Endodermal cell (in vitro differentiated cells): ENCODE data around the gene MRAS. TPM values are rescaled to one million over a fixed set of nuclear protein-coding genes. Genes with fewer than 3 reads are reported as not detected.

ENCODE experiments used
- DNase-seq: peaks from one replicate; pipeline ENCODE4 v3.0.0-alpha.2; 2017
- H3K27ac ChIP-seq: 2 replicates; pipeline ENCODE4 v1.5.1; 2013; ENCODE audit warnings: mild to moderate bottlenecking, low read depth, low read length, moderate library complexity
- H3K27me3 ChIP-seq: 2 replicates; pipeline ENCODE4 v1.6.1; 2013; ENCODE audit warnings: mild to moderate bottlenecking, low read length, moderate library complexity; ENCODE audit not compliant: insufficient read depth, control insufficient read depth, poor library complexity, severe bottlenecking
- H3K36me3 ChIP-seq: 2 replicates; pipeline ENCODE4 v1.7.0; 2013; ENCODE audit warnings: mild to moderate bottlenecking, low read length, moderate library complexity; ENCODE audit not compliant: control insufficient read depth, insufficient read depth
- H3K4me1 ChIP-seq: one replicate; pipeline ENCODE4 v1.7.0; 2013; ENCODE audit warnings: low read length; ENCODE audit not compliant: control insufficient read depth, insufficient read depth
- H3K4me3 ChIP-seq: 2 replicates; pipeline ENCODE4 v1.5.1; 2013; ENCODE audit warnings: mild to moderate bottlenecking, low read length, moderate library complexity
- H3K9ac ChIP-seq: 2 replicates; pipeline ENCODE4 v1.6.1; 2013; ENCODE audit warnings: mild to moderate bottlenecking, low read length, moderate library complexity; ENCODE audit not compliant: poor library complexity, severe bottlenecking; ENCODE audit errors: extremely low read depth
- H3K9me3 ChIP-seq: 2 replicates; pipeline ENCODE4 v1.6.1; 2013; ENCODE audit warnings: mild to moderate bottlenecking, low read length, moderate library complexity; ENCODE audit not compliant: control insufficient read depth
- H3K27ac Mint-ChIP-seq: 2 replicates; pipeline ENCODE4 v1.8.0; 2020; ENCODE audit warnings: mixed read lengths
- H3K27me3 Mint-ChIP-seq: 2 replicates; pipeline ENCODE4 v1.8.0; 2021; ENCODE audit warnings: mild to moderate bottlenecking, mixed read lengths; ENCODE audit not compliant: insufficient read depth
- H3K36me3 Mint-ChIP-seq: 2 replicates; pipeline ENCODE4 v1.8.0; 2020; ENCODE audit warnings: low read depth, mixed read lengths
- H3K4me1 Mint-ChIP-seq: 2 replicates; pipeline ENCODE4 v1.8.0; 2020; ENCODE audit warnings: mixed read lengths
- H3K4me3 Mint-ChIP-seq: 2 replicates; pipeline ENCODE4 v1.8.0; 2020; ENCODE audit warnings: mild to moderate bottlenecking, moderate library complexity, mixed read lengths
- H3K9me3 Mint-ChIP-seq: 2 replicates; pipeline ENCODE4 v1.8.0; 2020; ENCODE audit warnings: mild to moderate bottlenecking, mixed read lengths
- WGBS, 2 experiments: methylation state at CpG; one replicate each; pipeline versions ENCODE4 v1.1.5 to v1.1.7; 2013; ENCODE audit warnings: missing lambda C conversion rate in 2 of 2, mixed read lengths in 1 of 2; ENCODE audit not compliant: insufficient coverage in 1 of 2, insufficient read length in 1 of 2; 5-methylcytosine and 5-hydroxymethylcytosine counted together
- total RNA-seq, 2 donors: library from RNA; stranded (reverse); fragmentation: NEBNext Ultra II Directional in 1 of 2; extraction: Animal tissue kit (Norgen Biotek cat#: 25700) in 1 of 2; gene quantifications; 2 replicates in 1 of 2; 3 replicates in 1 of 2; pipeline ENCODE4 v1.2.1, GENCODE V29; 2021
- TF ChIP-seq, protein P1 (sequence below): fragments of 200-600 bp; sonication (generic); conservative IDR thresholded peaks from 2 replicates; pipeline ENCODE4 v1.5.0; 2021; ENCODE audit warnings: antibody characterized with exemption, mild to moderate bottlenecking

Gene MRAS
- total RNA-seq, 2 donors from 2014 or later, result 12.8 to 16.1 TPM

- H3K9ac ChIP-seq, result no peak overlapping the region
- no peaks in the 10 kb centered on the region for H3K9me3 ChIP-seq
- 81 to 85% methylated on average over 2 of the region's 2 CpGs for WGBS, 2 experiments
- Mint-ChIP-seq H3K36me3 (peaks cover 15% of the 10 kb centered on the region), H3K9me3 (no peaks in the 10 kb centered on the region), H3K4me1 (no peaks in the 10 kb centered on the region), H3K27me3 (peaks cover 1% of the 10 kb centered on the region), H3K27ac (no peak overlapping the region), H3K4me3 (no peak overlapping the region)
- peak; percentile 11 for DNase-seq
- H3K27ac ChIP-seq, result no peak overlapping the region
- no peaks in the 10 kb centered on the region for H3K4me1 ChIP-seq
- H3K4me3 ChIP-seq, result no peak overlapping the region
- TF ChIP-seq, protein P1, sequence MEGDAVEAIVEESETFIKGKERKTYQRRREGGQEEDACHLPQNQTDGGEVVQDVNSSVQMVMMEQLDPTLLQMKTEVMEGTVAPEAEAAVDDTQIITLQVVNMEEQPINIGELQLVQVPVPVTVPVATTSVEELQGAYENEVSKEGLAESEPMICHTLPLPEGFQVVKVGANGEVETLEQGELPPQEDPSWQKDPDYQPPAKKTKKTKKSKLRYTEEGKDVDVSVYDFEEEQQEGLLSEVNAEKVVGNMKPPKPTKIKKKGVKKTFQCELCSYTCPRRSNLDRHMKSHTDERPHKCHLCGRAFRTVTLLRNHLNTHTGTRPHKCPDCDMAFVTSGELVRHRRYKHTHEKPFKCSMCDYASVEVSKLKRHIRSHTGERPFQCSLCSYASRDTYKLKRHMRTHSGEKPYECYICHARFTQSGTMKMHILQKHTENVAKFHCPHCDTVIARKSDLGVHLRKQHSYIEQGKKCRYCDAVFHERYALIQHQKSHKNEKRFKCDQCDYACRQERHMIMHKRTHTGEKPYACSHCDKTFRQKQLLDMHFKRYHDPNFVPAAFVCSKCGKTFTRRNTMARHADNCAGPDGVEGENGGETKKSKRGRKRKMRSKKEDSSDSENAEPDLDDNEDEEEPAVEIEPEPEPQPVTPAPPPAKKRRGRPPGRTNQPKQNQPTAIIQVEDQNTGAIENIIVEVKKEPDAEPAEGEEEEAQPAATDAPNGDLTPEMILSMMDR, result no peak
- H3K36me3 ChIP-seq, result no peaks in the 10 kb centered on the region
- no peaks in the 10 kb centered on the region for H3K27me3 ChIP-seq
These were observed 58.2 kb downstream of the MRAS start for GRCh38 chr3:138406606-138407005.

- H3K27me3 Mint-ChIP-seq, result peaks cover 1% of the 10 kb centered on the region
- WGBS, 2 experiments, result 83 to 92% methylated on average over 3 of the region's 3 CpGs
- no peaks in the 10 kb centered on the region for H3K4me1 Mint-ChIP-seq
- Histone ChIP-seq H3K9me3 (no peaks in the 10 kb centered on the region), H3K4me1 (no peaks in the 10 kb centered on the region), H3K27me3 (no peaks in the 10 kb centered on the region), H3K36me3 (no peaks in the 10 kb centered on the region), H3K4me3 (no peak overlapping the region), H3K9ac (no peak overlapping the region), H3K27ac (no peak overlapping the region)
- H3K4me3 Mint-ChIP-seq, result no peak overlapping the region
- H3K27ac Mint-ChIP-seq, result no peak overlapping the region
- TF ChIP-seq, protein P1, result no peak
- H3K9me3 Mint-ChIP-seq, result no peaks in the 10 kb centered on the region
- peaks cover 12% of the 10 kb centered on the region for H3K36me3 Mint-ChIP-seq
- DNase-seq, result peak; percentile 11
These were observed 59.0 kb downstream of the MRAS start for GRCh38 chr3:138407236-138407907.

DNA sequence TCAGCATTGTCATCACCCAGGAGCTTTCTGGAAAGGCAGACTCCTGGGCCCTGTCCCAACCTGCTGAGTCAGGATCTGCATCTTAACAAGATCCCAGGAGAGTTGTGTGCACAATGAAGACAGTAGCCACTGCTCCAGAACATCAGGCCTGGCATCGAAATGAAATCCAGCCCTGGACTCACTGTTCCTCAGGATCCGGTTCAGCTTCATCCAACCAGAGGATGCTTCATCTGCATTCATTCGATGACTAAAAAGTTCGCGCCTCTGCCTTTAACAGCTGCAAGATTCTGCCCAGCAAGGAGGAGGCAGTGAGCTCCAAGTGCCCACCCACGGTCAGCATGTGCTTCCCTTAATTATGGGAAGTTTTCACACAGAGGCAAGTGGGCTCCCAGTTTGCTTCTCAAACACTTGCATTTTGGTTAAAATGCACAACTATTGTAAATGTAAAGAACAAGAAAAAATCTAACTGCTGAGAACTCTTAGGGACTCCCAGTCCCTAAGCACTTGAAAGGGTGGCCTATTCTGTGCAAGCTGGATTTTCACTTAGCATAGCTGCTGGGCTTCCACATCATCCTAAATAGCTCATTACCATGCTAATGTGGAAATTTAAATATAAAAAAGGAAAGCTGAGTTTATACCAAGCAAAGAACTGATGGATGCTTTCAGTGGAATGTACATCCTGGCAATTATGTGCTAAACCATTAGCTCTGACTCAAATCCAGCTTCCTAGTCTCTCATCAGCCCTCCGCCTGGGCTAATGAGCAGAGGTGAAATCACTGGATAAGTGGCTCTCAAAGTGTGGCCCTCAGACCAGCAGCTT, 60.6 kb downstream of the MRAS start:
- Mint-ChIP-seq H3K9me3 (no peaks in the 10 kb centered on the region), H3K27me3 (peaks cover 1% of the 10 kb centered on the region), H3K4me3 (no peak overlapping the region), H3K36me3 (peaks cover 12% of the 10 kb centered on the region), H3K4me1 (no peaks in the 10 kb centered on the region), H3K27ac (no peak overlapping the region)
- TF ChIP-seq, protein P1, result no peak
- Histone ChIP-seq H3K4me3 (no peak overlapping the region), H3K9me3 (no peaks in the 10 kb centered on the region), H3K4me1 (no peaks in the 10 kb centered on the region), H3K9ac (no peak overlapping the region), H3K36me3 (no peaks in the 10 kb centered on the region), H3K27me3 (peaks cover 2% of the 10 kb centered on the region), H3K27ac (no peak overlapping the region)
- DNase-seq, result peak; percentile 59
- WGBS, 2 experiments, result 49 to 54% methylated on average over 5 to 7 of the region's 7 CpGs
